ENCODE data around the gene BCOR.

Gene BCOR

DNA sequence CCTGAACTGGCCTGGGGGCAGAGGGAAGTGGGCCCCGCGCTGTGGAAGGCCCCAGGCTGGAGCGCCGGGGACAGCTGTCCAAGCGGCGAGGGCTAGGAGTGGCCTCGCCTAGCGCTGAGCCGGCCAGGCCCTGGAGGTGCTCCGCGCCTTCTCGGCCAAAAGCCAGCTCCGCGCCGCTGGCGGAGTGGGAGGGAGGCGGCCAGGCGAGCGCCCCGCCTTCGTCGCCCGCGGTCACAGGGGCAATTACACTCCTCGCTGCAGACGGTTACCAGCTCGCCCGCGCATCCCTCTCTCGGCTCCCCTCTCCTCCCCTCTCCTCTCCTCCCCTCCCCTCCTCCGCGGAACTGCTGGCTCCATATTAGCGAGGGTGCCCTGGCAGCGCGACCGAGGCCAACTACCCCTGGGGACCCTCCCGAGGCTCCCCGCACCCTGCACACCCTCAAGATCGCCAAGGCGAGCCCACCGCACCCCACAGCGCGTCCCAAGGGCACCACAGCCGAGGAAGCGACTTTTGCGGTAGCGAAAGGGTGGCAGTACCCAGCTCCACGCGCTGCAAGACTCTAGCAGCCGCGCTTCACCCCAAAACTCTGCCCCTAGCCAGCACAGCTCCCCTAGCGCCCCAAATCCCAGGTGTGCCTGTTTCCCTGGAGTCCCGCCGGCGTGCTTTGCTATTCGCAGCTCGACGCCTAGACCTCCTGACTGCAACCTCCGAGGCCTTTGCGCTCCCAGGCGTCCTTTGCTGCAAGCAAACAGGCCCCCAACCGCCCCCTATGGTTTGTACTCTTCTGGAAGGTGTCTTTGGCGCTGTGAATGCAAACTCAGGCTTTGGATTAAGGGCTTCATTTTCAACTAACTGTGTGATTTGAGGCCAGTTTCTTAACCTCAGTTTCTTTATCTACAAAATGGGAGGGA is 91.4 kb downstream of the BCOR start:
- H3K27ac ChIP-seq, result no peak overlapping the region
- H3K9me3 ChIP-seq, result peaks cover 35% of the 10 kb centered on the region
- TF ChIP-seq Cebpa-rat (IDR thresholded peaks at IDR 0.05), result no peak
- peak overlapping the region; percentile 78 for H3K4me2 ChIP-seq
- H4K20me1 ChIP-seq, result 0 out of 2 replicates have a peak, but pooled peaks cover 4% of the 10 kb centered on the region
- peaks cover 80% of the 10 kb centered on the region for H3K4me1 ChIP-seq
- no peaks in the 10 kb centered on the region for H3K36me3 ChIP-seq
- no peak overlapping the region for H3K9ac ChIP-seq
- peaks cover 71% of the 10 kb centered on the region for H3K27me3 ChIP-seq
- H3K4me3 ChIP-seq, result peak overlapping the region; percentile 59

DNA sequence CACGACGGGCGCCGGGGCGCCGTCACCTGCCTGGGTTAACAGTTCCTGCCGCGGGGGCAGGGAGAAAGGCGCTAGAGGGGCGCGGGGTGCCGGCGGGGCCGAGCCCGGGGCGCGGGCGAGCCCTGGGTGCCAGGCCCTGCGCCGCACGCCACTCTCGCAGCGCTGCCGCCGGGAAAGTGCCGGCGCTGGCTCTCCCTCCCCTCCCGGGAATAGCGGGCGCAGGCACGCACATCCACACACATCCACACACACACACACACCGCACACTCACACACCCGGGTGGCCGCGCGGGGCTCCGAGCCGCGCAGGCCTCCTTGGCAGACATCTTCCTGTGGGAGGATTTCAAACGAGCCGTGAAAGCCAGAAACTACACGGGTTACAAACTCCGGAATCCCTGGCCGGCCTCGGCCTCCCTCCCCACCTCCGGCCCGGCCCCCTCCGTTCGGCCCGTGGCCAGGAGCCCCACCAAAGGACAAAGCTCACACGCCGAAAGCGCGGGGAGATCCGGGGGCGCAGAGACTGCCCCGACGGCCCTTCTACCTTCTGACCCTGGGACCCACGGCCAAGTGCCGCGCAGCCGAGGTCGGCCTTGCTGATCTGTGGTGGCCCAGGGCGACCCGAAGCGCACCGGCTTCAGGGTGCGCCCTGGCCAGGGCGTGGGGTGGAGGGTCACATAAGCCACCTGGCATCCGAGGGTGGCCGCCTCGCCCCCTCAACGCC is 92.3 kb downstream of the BCOR start:
- no peaks in the 10 kb centered on the region for H3K36me3 ChIP-seq
- H3K9ac ChIP-seq, result 0 out of 2 replicates have a peak overlapping the region, but pooled peaks have one; percentile 29
- H3K27ac ChIP-seq, result no peak overlapping the region
- H3K27me3 ChIP-seq, result peaks cover 63% of the 10 kb centered on the region
- peak overlapping the region; percentile 78 for H3K4me2 ChIP-seq
- H3K9me3 ChIP-seq, result peaks cover 35% of the 10 kb centered on the region
- peaks cover 71% of the 10 kb centered on the region for H3K4me1 ChIP-seq
- no peak for TF ChIP-seq Cebpa-rat (IDR thresholded peaks at IDR 0.05)
- no peaks in the 10 kb centered on the region for H4K20me1 ChIP-seq
- H3K4me3 ChIP-seq, result peak overlapping the region; percentile 59

DNA sequence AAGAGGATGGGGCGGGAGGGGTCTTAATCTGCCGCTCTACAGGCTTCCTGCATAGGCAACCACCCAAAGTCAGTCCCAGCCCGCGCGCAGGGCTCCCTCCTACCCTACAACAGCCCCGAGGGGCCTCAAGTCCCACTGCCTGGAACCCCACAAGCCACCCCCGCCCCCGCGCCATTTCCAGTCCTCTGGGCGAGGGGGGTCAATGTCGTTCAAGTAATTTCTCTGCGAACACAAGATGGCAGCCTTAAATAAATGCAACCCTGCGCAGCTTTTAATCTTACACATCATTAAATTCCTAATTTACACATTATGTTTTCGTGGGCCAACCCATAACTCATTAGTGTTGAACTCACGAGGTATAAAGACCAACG is 92.9 kb downstream of the BCOR start:
- peak overlapping the region; percentile 78 for H3K4me2 ChIP-seq
- H4K20me1 ChIP-seq, result no peaks in the 10 kb centered on the region
- H3K27me3 ChIP-seq, result peaks cover 61% of the 10 kb centered on the region
- H3K27ac ChIP-seq, result no peak overlapping the region
- H3K9ac ChIP-seq, result no peak overlapping the region
- H3K36me3 ChIP-seq, result no peaks in the 10 kb centered on the region
- no peak for TF ChIP-seq Cebpa-rat (IDR thresholded peaks at IDR 0.05)
- H3K4me1 ChIP-seq, result peaks cover 65% of the 10 kb centered on the region
- peaks cover 35% of the 10 kb centered on the region for H3K9me3 ChIP-seq
- peak overlapping the region; percentile 59 for H3K4me3 ChIP-seq

DNA sequence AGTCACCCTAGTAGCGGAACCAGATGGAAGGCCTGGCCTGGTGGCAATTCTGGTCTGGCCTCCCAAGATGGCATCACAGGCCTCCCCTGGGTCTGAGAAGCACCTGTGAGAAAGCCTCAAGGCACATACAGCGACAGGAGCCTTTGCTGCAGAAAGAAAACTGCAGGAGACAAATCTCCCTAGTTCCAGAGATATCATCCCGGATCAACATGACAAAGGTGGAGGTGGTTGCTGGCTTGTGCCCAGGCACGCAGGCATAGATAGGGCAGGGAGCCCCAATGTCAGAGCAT is 93.6 kb downstream of the BCOR start:
- Histone ChIP-seq H3K27me3 (peaks cover 54% of the 10 kb centered on the region), H3K4me2 (peak overlapping the region; percentile 78), H3K27ac (no peak overlapping the region), H3K36me3 (no peaks in the 10 kb centered on the region), H3K9ac (no peak overlapping the region), H3K4me1 (peaks cover 58% of the 10 kb centered on the region), H4K20me1 (no peaks in the 10 kb centered on the region), H3K4me3 (no peak overlapping the region), H3K9me3 (peaks cover 35% of the 10 kb centered on the region)
- TF ChIP-seq Cebpa-rat (IDR thresholded peaks at IDR 0.05), result no peak

DNA sequence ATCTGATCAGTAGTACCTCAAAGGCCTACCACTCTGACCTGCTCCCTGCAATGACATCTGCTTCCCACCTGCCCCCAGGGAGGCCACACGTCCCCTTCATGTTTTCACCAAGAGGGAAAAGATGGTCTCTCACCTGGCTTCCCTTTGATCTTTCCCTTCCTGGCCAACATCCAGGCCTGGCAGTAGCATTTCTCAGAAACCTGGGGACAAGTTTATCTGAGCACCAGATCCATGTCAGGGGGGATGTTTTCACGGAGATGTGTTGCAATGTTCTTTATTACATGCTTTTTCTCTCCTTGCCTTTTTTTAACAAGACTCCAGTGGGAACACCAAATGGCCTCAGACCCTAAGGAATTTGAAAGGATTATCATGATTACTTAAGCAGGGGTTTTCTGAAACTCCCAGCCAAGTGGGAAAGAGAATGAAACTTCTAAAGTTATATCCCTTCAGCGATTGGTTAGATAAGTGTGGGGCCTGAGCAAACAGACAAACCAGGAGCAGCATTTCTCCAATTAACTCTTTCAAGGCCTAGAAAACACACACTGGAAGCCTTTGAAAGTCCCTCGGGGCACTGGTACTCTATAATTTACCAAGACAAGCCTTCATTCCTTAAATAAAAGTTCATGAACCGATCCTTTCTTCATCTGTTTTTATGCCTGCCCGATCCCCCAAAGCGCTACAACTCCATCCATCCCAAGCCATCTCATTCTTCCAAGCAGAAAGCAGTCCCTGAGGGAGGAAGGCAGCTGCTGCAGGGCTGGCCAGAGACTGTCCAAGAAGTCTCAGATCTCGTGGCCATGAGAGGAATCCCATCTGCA is 94.1 kb downstream of the BCOR start:
- Histone ChIP-seq H3K4me2 (peak overlapping the region; percentile 78), H3K4me3 (no peak overlapping the region), H3K9me3 (peaks cover 35% of the 10 kb centered on the region), H3K27me3 (peaks cover 48% of the 10 kb centered on the region), H3K27ac (no peak overlapping the region), H4K20me1 (no peaks in the 10 kb centered on the region), H3K36me3 (no peaks in the 10 kb centered on the region), H3K9ac (no peak overlapping the region), H3K4me1 (peaks cover 53% of the 10 kb centered on the region)
- TF ChIP-seq Cebpa-rat (IDR thresholded peaks at IDR 0.05), result no peak

GRCh38 chrX:40003071-40003427 is 94.7 kb downstream of the BCOR start:
- Histone ChIP-seq H3K27me3 (peaks cover 42% of the 10 kb centered on the region), H3K4me2 (peak overlapping the region; percentile 78)
- TF ChIP-seq Cebpa-rat (IDR thresholded peaks at IDR 0.05), result no peak

More at GRCh38 chrX:40003071-40003427, 94.7 kb downstream of the BCOR start:
- Histone ChIP-seq H3K27ac (no peak overlapping the region), H3K9me3 (peaks cover 30% of the 10 kb centered on the region), H4K20me1 (no peaks in the 10 kb centered on the region), H3K36me3 (no peaks in the 10 kb centered on the region), H3K4me1 (peaks cover 47% of the 10 kb centered on the region), H3K4me3 (no peak overlapping the region), H3K9ac (no peak overlapping the region)
